HG02610 (cell line): ENCODE measurements around the gene TOM1L2.

Experiments
- ATAC-seq: cut with Tn5 transposase; IDR thresholded peaks from one replicate; pipeline ENCODE4 v1.9.1; 2021; ENCODE audit warnings: mild to moderate bottlenecking, moderate library complexity; ENCODE audit not compliant: unreplicated experiment

Gene TOM1L2

GRCh38 chr17:17837966-17838962 is 133.9 kb downstream of the TOM1L2 start:
- ATAC-seq: no peak

- no peak for ATAC-seq
Measured at GRCh38 chr17:17837380-17837821, 134.8 kb downstream of the TOM1L2 start.

- peak; percentile 20 for ATAC-seq
Measured at GRCh38 chr17:17836818-17837379, 135.3 kb downstream of the TOM1L2 start, which contains the start of gene SREBF1. TSS of gene SREBF1 (minus strand) at chr17:17836986. CDS start at chr17:17836817, 169 bp downstream.

GRCh38 chr17:17836250-17836817 is 135.9 kb downstream of the TOM1L2 start:
- ATAC-seq: peak; percentile 55

GRCh38 chr17:17835415-17836249 is 136.6 kb downstream of the TOM1L2 start:
- ATAC-seq: no peak

- no peak for ATAC-seq
Measured at GRCh38 chr17:17834974-17835373, 137.2 kb downstream of the TOM1L2 start.

GRCh38 chr17:17833658-17834357 is 138.4 kb downstream of the TOM1L2 start:
- no peak for ATAC-seq

- ATAC-seq: no peak
Measured at GRCh38 chr17:17832032-17832363, 140.2 kb downstream of the TOM1L2 start.

- no peak for ATAC-seq
Measured at GRCh38 chr17:17831208-17832031, 140.8 kb downstream of the TOM1L2 start.

GRCh38 chr17:17830740-17831207 is 141.4 kb downstream of the TOM1L2 start:
- ATAC-seq: no peak

GRCh38 chr17:17830269-17830567 is 142.0 kb downstream of the TOM1L2 start:
- ATAC-seq: no peak

- no peak for ATAC-seq
Measured at GRCh38 chr17:17827826-17828621, 144.2 kb downstream of the TOM1L2 start.

GRCh38 chr17:17826942-17827785 is 145.0 kb downstream of the TOM1L2 start:
- no peak for ATAC-seq

GRCh38 chr17:17826342-17826713 is 145.9 kb downstream of the TOM1L2 start:
- ATAC-seq: no peak

GRCh38 chr17:17824783-17825614 is 147.2 kb downstream of the TOM1L2 start:
- ATAC-seq: no peak

GRCh38 chr17:17824119-17824782 is 147.9 kb downstream of the TOM1L2 start:
- no peak for ATAC-seq
